ENCODE results near the gene ATG7. TPM values are rescaled to one million over a fixed set of nuclear protein-coding genes. Genes with fewer than 3 reads are reported as not detected.
A peak's percentile ranks its signal among the peaks of the same experiment; 100 is the strongest.

Gene ATG7
- total RNA-seq, 5 donors from 2014 or later (not counting 1 experiment from before 2014, with no cell fraction given), result 29.0 to 39.3 (median 37.4) TPM

DNA sequence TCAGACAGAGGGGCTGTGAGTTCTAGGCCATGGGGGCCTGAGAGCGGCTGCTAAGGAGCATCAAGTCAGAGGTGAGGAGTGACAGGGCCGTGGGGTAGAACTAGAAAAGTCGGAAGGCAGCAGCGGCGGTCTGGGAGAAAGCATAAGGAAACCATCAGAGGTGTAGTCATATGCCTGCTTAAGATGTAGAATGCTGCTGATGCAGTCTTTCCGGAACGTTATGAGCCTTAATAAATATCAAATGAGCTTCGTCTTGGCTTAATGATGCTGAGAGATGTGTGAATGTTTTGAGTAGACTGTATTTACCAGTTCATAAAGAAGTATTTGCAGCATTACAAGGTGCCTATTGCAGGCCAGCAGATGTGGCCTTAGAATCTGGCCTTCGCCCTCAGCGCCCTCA is 15.2 kb downstream of the ATG7 start:
- H3K4me3 Mint-ChIP-seq, result no peak overlapping the region
- H3K4me1 Mint-ChIP-seq, result peaks cover 50 to 53% (median 52%) of the 10 kb centered on the region in 3 donors
- no peaks in the 10 kb centered on the region for H3K9me3 ChIP-seq
- no peaks in the 10 kb centered on the region for H3K27me3 Mint-ChIP-seq
- peaks cover 30 to 44% of the 10 kb centered on the region in 2 experiments for H3K4me1 ChIP-seq (ENCODE audit: control insufficient read depth in 1 of 2, extremely low read depth in 1 of 2, insufficient read depth in 2 of 2, low read length in 2 of 2)
- ATAC-seq (replicated peaks in 1 of 4) (no peak), DNase-seq (no peak)
- peaks cover 29% of the 10 kb centered on the region for H3K36me3 Mint-ChIP-seq
- H3K27ac Mint-ChIP-seq, result peak overlapping the region; percentile 44 to 45
- H3K27ac ChIP-seq (ENCODE audit: low read length), result no peak overlapping the region
- H3K36me3 ChIP-seq (ENCODE audit: control insufficient read depth in 2 of 2, extremely low read depth in 1 of 2, insufficient read depth in 1 of 2, low read length in 1 of 2), result peaks cover 7 to 9% of the 10 kb centered on the region in 2 donors
- no peak overlapping the region for H3K4me3 ChIP-seq (ENCODE audit: control insufficient read depth in 1 of 2, extremely low read depth in 1 of 2, low read length in 1 of 2)
- ChIA-PET POLR2A (interaction anchor here in 1 of 2 donors (1.3 kb wide), 1 partner anchor 15 kb away, joined by 6 read pairs; the partner anchor contains the start of gene ATG7), CTCF (interaction anchor here in 1 of 2 donors (1.5 kb wide), 1 partner anchor 15 kb away, joined by 6 read pairs; the partner anchor contains the start of gene ATG7)
- H3K27me3 ChIP-seq (replicated peaks in 1 of 2; ENCODE audit: control insufficient read depth in 2 of 2, extremely low read depth in 1 of 2, insufficient read depth in 2 of 2, low read length in 1 of 2), result no peaks in the 10 kb centered on the region
- H3K9me3 Mint-ChIP-seq, result no peaks in the 10 kb centered on the region
- WGBS (ENCODE audit: insufficient coverage), result 96% methylated on average over 5 of the region's 10 CpGs

DNA sequence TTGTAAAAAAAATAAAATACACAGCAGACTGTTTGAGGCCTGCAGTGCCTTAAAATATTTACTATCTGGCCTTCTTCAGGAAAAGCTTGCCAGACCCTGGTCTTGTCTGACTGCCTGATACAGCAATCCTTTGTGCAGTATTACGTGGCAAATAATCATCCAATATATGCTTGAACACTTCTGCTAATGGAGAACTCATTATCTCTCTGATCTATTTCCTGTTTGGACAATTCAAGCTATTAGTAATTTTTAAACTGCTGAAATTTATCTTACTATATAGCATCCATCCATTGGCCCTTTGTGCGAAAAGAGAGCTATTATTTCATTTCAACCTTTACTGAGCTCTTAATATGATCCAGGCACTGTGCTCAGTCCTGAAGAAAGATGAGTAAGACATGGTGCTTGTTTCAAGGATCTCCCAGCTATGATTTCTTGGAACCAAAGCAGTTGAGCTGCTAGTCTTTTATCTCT is 15.9 kb downstream of the ATG7 start:
- Mint-ChIP-seq H3K36me3 (peaks cover 24% of the 10 kb centered on the region), H3K4me3 (no peak overlapping the region), H3K27me3 (no peaks in the 10 kb centered on the region), H3K27ac (peak overlapping the region; percentile 95 to 96), H3K4me1 (peaks cover 54 to 57% (median 56%) of the 10 kb centered on the region in 3 donors), H3K9me3 (no peaks in the 10 kb centered on the region)
- H3K4me3 ChIP-seq (ENCODE audit: control insufficient read depth in 1 of 2, extremely low read depth in 1 of 2, low read length in 1 of 2), result no peak overlapping the region
- ATAC-seq (replicated peaks in 1 of 4) (no peak), DNase-seq (no peak)
- peak overlapping the region; percentile 87 for H3K27ac ChIP-seq (ENCODE audit: low read length)
- ChIA-PET CTCF (interaction anchor here (0.6 to 1.5 kb wide), 2 partner anchors 15 to 47 kb away, joined by 5 to 6 read pairs; partner anchors contain the start of gene ATG7 (in 1 of the 2)), POLR2A (interaction anchor here (0.5 to 1.5 kb wide), 3 partner anchors 8 to 16 kb away, joined by 3 to 7 read pairs (median 6); partner anchors contain the start of gene ATG7 (in 2 of the 2))
- no peaks in the 10 kb centered on the region for H3K9me3 ChIP-seq
- peaks cover 4 to 7% of the 10 kb centered on the region in 2 donors for H3K36me3 ChIP-seq (ENCODE audit: control insufficient read depth in 2 of 2, extremely low read depth in 1 of 2, insufficient read depth in 1 of 2, low read length in 1 of 2)
- no peaks in the 10 kb centered on the region for H3K27me3 ChIP-seq (replicated peaks in 1 of 2; ENCODE audit: control insufficient read depth in 2 of 2, extremely low read depth in 1 of 2, insufficient read depth in 2 of 2, low read length in 1 of 2)
- H3K4me1 ChIP-seq (ENCODE audit: control insufficient read depth in 1 of 2, extremely low read depth in 1 of 2, insufficient read depth in 2 of 2, low read length in 2 of 2), result peaks cover 33 to 44% of the 10 kb centered on the region in 2 experiments
- no CpG with 5 or more reads among the region's 2 CpGs for WGBS (ENCODE audit: insufficient coverage)

GRCh38 chr3:11288786-11289637 is 16.8 kb downstream of the ATG7 start:
- Mint-ChIP-seq H3K36me3 (peaks cover 18% of the 10 kb centered on the region), H3K27me3 (no peaks in the 10 kb centered on the region), H3K9me3 (no peaks in the 10 kb centered on the region), H3K4me1 (peaks cover 55 to 57% (median 56%) of the 10 kb centered on the region in 3 donors), H3K27ac (peak overlapping the region; percentile 95 to 96), H3K4me3 (peak overlapping the region; percentile 3 to 32 (median 3))
- peak in 3 of 35 experiments; percentile 6 to 54 (median 23) for DNase-seq
- H3K36me3 ChIP-seq (ENCODE audit: control insufficient read depth in 2 of 2, extremely low read depth in 1 of 2, insufficient read depth in 1 of 2, low read length in 1 of 2), result peaks cover 0 to 5% of the 10 kb centered on the region in 2 donors
- H3K9me3 ChIP-seq, result no peaks in the 10 kb centered on the region
- peaks cover 33 to 44% of the 10 kb centered on the region in 2 experiments for H3K4me1 ChIP-seq (ENCODE audit: control insufficient read depth in 1 of 2, extremely low read depth in 1 of 2, insufficient read depth in 2 of 2, low read length in 2 of 2)
- peak in 3 of 4 experiments; percentile 18 to 37 (median 28) for ATAC-seq (replicated peaks in 1 of 4)
- peak overlapping the region; percentile 87 for H3K27ac ChIP-seq (ENCODE audit: low read length)
- ChIA-PET CTCF (interaction anchor here (0.6 to 1.5 kb wide), 4 partner anchors 12 to 23 kb away, joined by 3 to 6 read pairs (median 4); partner anchors contain the start of gene ATG7 (in 1 of the 2)), POLR2A (interaction anchor here (0.7 to 1.5 kb wide), 4 partner anchors 12 to 17 kb away, joined by 3 to 7 read pairs (median 4); partner anchors contain the start of gene ATG7 (in 2 of the 2))
- no peak overlapping the region for H3K4me3 ChIP-seq (ENCODE audit: control insufficient read depth in 1 of 2, extremely low read depth in 1 of 2, low read length in 1 of 2)
- no CpG with 5 or more reads among the region's 7 CpGs for WGBS (ENCODE audit: insufficient coverage)
- no peaks in the 10 kb centered on the region for H3K27me3 ChIP-seq (replicated peaks in 1 of 2; ENCODE audit: control insufficient read depth in 2 of 2, extremely low read depth in 1 of 2, insufficient read depth in 2 of 2, low read length in 1 of 2)

DNA sequence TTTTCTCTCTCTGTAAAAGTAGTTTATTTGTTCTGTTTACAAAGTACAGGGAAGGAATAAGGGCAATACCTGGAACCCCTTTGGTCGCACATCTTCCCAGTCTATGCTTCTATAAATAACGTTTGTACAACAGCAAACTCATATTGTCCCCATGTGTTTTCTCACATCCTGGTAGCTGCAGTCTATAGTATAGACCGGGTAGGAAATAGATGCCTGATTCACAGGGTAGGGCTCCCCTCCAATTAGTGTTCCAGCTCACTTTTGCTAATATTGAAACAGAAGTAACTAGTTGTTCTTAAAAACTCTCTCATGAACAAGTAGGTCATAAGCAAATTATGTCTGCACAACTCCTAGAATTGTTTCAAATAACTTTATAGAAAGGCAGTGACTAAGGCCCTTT is 17.7 kb downstream of the ATG7 start:
- H3K36me3 ChIP-seq (ENCODE audit: control insufficient read depth in 2 of 2, extremely low read depth in 1 of 2, insufficient read depth in 1 of 2, low read length in 1 of 2), result no peaks in the 10 kb centered on the region
- H3K9me3 ChIP-seq, result no peaks in the 10 kb centered on the region
- H3K9me3 Mint-ChIP-seq, result no peaks in the 10 kb centered on the region
- H3K4me1 ChIP-seq (ENCODE audit: control insufficient read depth in 1 of 2, extremely low read depth in 1 of 2, insufficient read depth in 2 of 2, low read length in 2 of 2), result peaks cover 33 to 44% of the 10 kb centered on the region in 2 experiments
- no CpG with 5 or more reads among the region's 3 CpGs for WGBS (ENCODE audit: insufficient coverage)
- H3K27ac Mint-ChIP-seq, result peak overlapping the region; percentile 95 to 96
- CTCF ChIA-PET, result interaction anchor here in 1 of 2 donors (0.7 to 1.9 kb wide), 3 partner anchors 17 to 22 kb away, joined by 3 to 6 read pairs (median 3); partner anchors contain the start of gene ATG7
- no peak overlapping the region for H3K4me3 Mint-ChIP-seq
- no peaks in the 10 kb centered on the region for H3K27me3 Mint-ChIP-seq
- peak overlapping the region; percentile 87 for H3K27ac ChIP-seq (ENCODE audit: low read length)
- peaks cover 55 to 57% (median 56%) of the 10 kb centered on the region in 3 donors for H3K4me1 Mint-ChIP-seq
- H3K4me3 ChIP-seq (ENCODE audit: control insufficient read depth in 1 of 2, extremely low read depth in 1 of 2, low read length in 1 of 2), result no peak overlapping the region
- peaks cover 16% of the 10 kb centered on the region for H3K36me3 Mint-ChIP-seq
- POLR2A ChIA-PET, result interaction anchor here in 1 of 2 donors (0.7 kb wide), 1 partner anchor 13 kb away, joined by 3 read pairs; no protein-coding TSS in a partner anchor
- no peaks in the 10 kb centered on the region for H3K27me3 ChIP-seq (replicated peaks in 1 of 2; ENCODE audit: control insufficient read depth in 2 of 2, extremely low read depth in 1 of 2, insufficient read depth in 2 of 2, low read length in 1 of 2)
- no peak for DNase-seq
- no peak for ATAC-seq (replicated peaks in 1 of 4)

- DNase-seq, result peak in 30 of 35 experiments; percentile 5 to 73 (median 29)
- Mint-ChIP-seq H3K9me3 (no peaks in the 10 kb centered on the region), H3K36me3 (peaks cover 13% of the 10 kb centered on the region), H3K4me3 (peak overlapping the region; percentile 35 to 54 (median 53)), H3K4me1 (peaks cover 56 to 57% (median 56%) of the 10 kb centered on the region in 3 donors), H3K27ac (peak overlapping the region; percentile 95 to 96), H3K27me3 (no peaks in the 10 kb centered on the region)
- no CpG with 5 or more reads among the region's 11 CpGs for WGBS (ENCODE audit: insufficient coverage)
- peak; percentile 91 to 97 (median 94) for ATAC-seq (replicated peaks in 1 of 4)
- Histone ChIP-seq H3K4me1 (ENCODE audit: control insufficient read depth in 1 of 2, extremely low read depth in 1 of 2, insufficient read depth in 2 of 2, low read length in 2 of 2) (peaks cover 33 to 44% of the 10 kb centered on the region in 2 experiments), H3K27me3 (replicated peaks in 1 of 2; ENCODE audit: control insufficient read depth in 2 of 2, extremely low read depth in 1 of 2, insufficient read depth in 2 of 2, low read length in 1 of 2) (no peaks in the 10 kb centered on the region), H3K4me3 (ENCODE audit: control insufficient read depth in 1 of 2, extremely low read depth in 1 of 2, low read length in 1 of 2) (no peak overlapping the region), H3K27ac (ENCODE audit: low read length) (peak overlapping the region; percentile 87), H3K9me3 (no peaks in the 10 kb centered on the region), H3K36me3 (ENCODE audit: control insufficient read depth in 2 of 2, extremely low read depth in 1 of 2, insufficient read depth in 1 of 2, low read length in 1 of 2) (no peaks in the 10 kb centered on the region)
- ChIA-PET POLR2A (interaction anchor here in 1 of 2 donors (1.2 to 1.8 kb wide), 2 partner anchors 16 to 19 kb away, joined by 10 to 16 read pairs; partner anchors contain the start of gene ATG7), CTCF (interaction anchor here in 1 of 2 donors (0.5 to 1.9 kb wide), 8 partner anchors 15 to 420 kb away, joined by 3 to 10 read pairs (median 3); partner anchors contain the start of gene ATG7)
Observed at GRCh38 chr3:11290743-11291680, 18.8 kb downstream of the ATG7 start.

Data from T-cell (primary cell).